Endothelial cell of umbilical vein (primary cell): Measurements from ENCODE around the gene TAF4B. TPM values are rescaled to one million over a fixed set of nuclear protein-coding genes. Genes with fewer than 3 reads are reported as not detected.
A peak's percentile ranks its signal among the peaks of the same experiment; 100 is the strongest.

Experiments
- BruUV-seq: library from RNA; stranded (reverse); fragments of 400-500 nt; replicated peaks from 2 replicates; lab custom pipeline; 2021; lab: Mats Ljungman, UMichigan
- CTCF ChIA-PET: fragments of 300-600, 350-600 bp; sonication (Branson Sonifier 250); formaldehyde crosslinking; loops from one replicate; lab custom pipeline; 2021; ENCODE audit warnings: antibody characterized with exemption, inconsistent platforms; lab: Charles Lee
- POLR2A ChIA-PET: fragments of 300-600, 350-600 bp; sonication (Branson Sonifier 250); formaldehyde crosslinking; loops from one replicate; lab custom pipeline; 2021; ENCODE audit warnings: antibody characterized with exemption, inconsistent platforms; lab: Charles Lee
- DNase-seq: peaks from one replicate; pipeline ENCODE4 v3.0.0-alpha.2; 2011; ENCODE audit warnings: low read depth, low spot score
- FAIRE-seq: peaks from 2 replicates; lab custom pipeline; 2011; peaks lifted over from hg19 to GRCh38; lab: Jason Lieb, UNC
- H2AFZ ChIP-seq: 2 replicates; pipeline ENCODE4 v1.6.0; 2012; ENCODE audit warnings: low read depth, low read length, control low read depth, inconsistent platforms
- H3K27ac ChIP-seq: 2 replicates; pipeline ENCODE4 v1.5.1; 2011; ENCODE audit warnings: low read depth, mild to moderate bottlenecking, control low read depth, low read length, moderate library complexity; ENCODE audit not compliant: insufficient read depth
- H3K27me3 ChIP-seq, 2 experiments: 2 replicates each; pipeline versions ENCODE4 v1.6.0 to v1.6.1; 2011; ENCODE audit warnings: low read length in 2 of 2, mixed read lengths in 1 of 2; ENCODE audit not compliant: control insufficient read depth in 2 of 2, insufficient read depth in 2 of 2
- H3K36me3 ChIP-seq, 2 experiments: 2 replicates in 1 of 2; 3 replicates in 1 of 2; pipeline ENCODE4 v1.5.1; 2011; ENCODE audit warnings: low read length in 2 of 2, mild to moderate bottlenecking in 1 of 2, moderate library complexity in 1 of 2; ENCODE audit not compliant: control insufficient read depth in 2 of 2, insufficient read depth in 2 of 2; ENCODE audit errors: extremely low read depth in 1 of 2
- H3K4me1 ChIP-seq: 3 replicates; pipeline ENCODE4 v1.5.1; 2011; ENCODE audit warnings: mild to moderate bottlenecking, low read length; ENCODE audit not compliant: control insufficient read depth, insufficient read depth; ENCODE audit errors: extremely low read depth
- H3K4me2 ChIP-seq: 2 replicates; pipeline ENCODE4 v1.6.1; 2011; ENCODE audit warnings: low read length, control low read depth, mixed read lengths; ENCODE audit not compliant: insufficient read depth
- H3K4me3 ChIP-seq, 3 experiments: fragments of 200-600 bp in 1 of 3; sonication (generic), shearing (Covaris generic) in 1 of 3; replicated peaks in 1 of 3; 2 replicates each; pipeline ENCODE4 v1.5.1; 2011 to 2016; ENCODE audit warnings: control low read depth in 3 of 3, low read length in 3 of 3, mild to moderate bottlenecking in 2 of 3, inconsistent platforms in 1 of 3, low read depth in 1 of 3, moderate library complexity in 1 of 3; ENCODE audit not compliant: insufficient read depth in 1 of 3
- H3K79me2 ChIP-seq: 2 replicates; pipeline ENCODE4 v1.6.0; 2012; ENCODE audit warnings: low read length, inconsistent platforms; ENCODE audit not compliant: control insufficient read depth, insufficient read depth
- H3K9ac ChIP-seq: replicated peaks from 2 replicates; pipeline ENCODE3; 2011; ENCODE audit warnings: low read length, control low read depth; ENCODE audit not compliant: insufficient read depth; ENCODE audit errors: extremely low read depth
- H3K9me1 ChIP-seq: replicated peaks from 3 replicates; pipeline ENCODE4 v1.6.0; 2011; ENCODE audit warnings: mild to moderate bottlenecking, low read length; ENCODE audit not compliant: control insufficient read depth, insufficient read depth; ENCODE audit errors: extremely low read depth
- H3K9me3 ChIP-seq: replicated peaks from 2 replicates; pipeline ENCODE4 v1.5.1; 2012; ENCODE audit warnings: low read length, inconsistent platforms; ENCODE audit not compliant: control insufficient read depth, insufficient read depth
- H4K20me1 ChIP-seq: replicated peaks from 2 replicates; pipeline ENCODE3; 2011; ENCODE audit warnings: mild to moderate bottlenecking, low read length; ENCODE audit not compliant: control insufficient read depth, insufficient read depth; ENCODE audit errors: extremely low read depth
- GATA2 ChIP-seq: IDR thresholded peaks from 2 replicates; pipeline ENCODE4 v1.7.0; 2011; ENCODE audit warnings: low read depth, mild to moderate bottlenecking, moderate library complexity, mixed read lengths, low read length; ENCODE audit not compliant: insufficient read length, insufficient read depth
- JUN ChIP-seq: IDR thresholded peaks from 2 replicates; pipeline ENCODE4 v1.6.1; 2011; ENCODE audit warnings: borderline replicate concordance, low read depth; ENCODE audit not compliant: insufficient read length, insufficient read depth
- MYC ChIP-seq: IDR thresholded peaks from one replicate; pipeline ENCODE4 v1.6.1; 2011; ENCODE audit warnings: mild to moderate bottlenecking, low read depth, low read length
- POLR2A ChIP-seq: IDR thresholded peaks from 2 replicates; pipeline ENCODE4 v1.6.1; 2012; ENCODE audit warnings: low read depth, mild to moderate bottlenecking, control low read depth, low read length
- POLR2AphosphoS5 ChIP-seq: IDR thresholded peaks from 2 replicates; pipeline ENCODE4 v1.6.1; 2012; ENCODE audit warnings: low read depth, mild to moderate bottlenecking, control low read depth, low read length, moderate library complexity; ENCODE audit not compliant: insufficient read depth
- dilution Hi-C: fragments of 300-500 bp; cut with MboI; formaldehyde crosslinking; loops from one replicate; pipeline ENCODE4 v1.15.0; 2019; ENCODE audit warnings: low sequenced_read_pairs; ENCODE audit not compliant: extremely low pct_ligation_motif_present
- intact Hi-C: fragments of 100-400 bp; cut with micrococcal nuclease; formaldehyde crosslinking; loops from one replicate; pipeline ENCODE4 v1.10.0; 2022
- polyA plus RNA-seq, 4 experiments: library from polyadenylated mRNA; depleted of rRNA in 3 of 4; stranded (reverse) in 3 of 4; unstranded in 1 of 4; fragments of >200 nt; gene quantifications; 2 replicates each; pipeline versions ENCODE4 v1.2.1 to v1.2.3, GENCODE V29; 2011 to 2012; ENCODE audit warnings: missing spikeins in 1 of 4
- total RNA-seq: library from RNA; stranded (reverse); gene quantifications from 2 replicates; pipeline ENCODE4 v1.2.3, GENCODE V29; 2021
- TF ChIP-seq, protein P1 (sequence below): IDR thresholded peaks from 2 replicates; pipeline ENCODE4 v1.6.1; 2011; ENCODE audit not compliant: insufficient read depth, insufficient read length
- TF ChIP-seq, protein P2 (sequence below), 2 donors: IDR thresholded peaks; 1 replicate in 1 of 2; 2 replicates in 1 of 2; pipeline ENCODE4 v1.5.1; 2011; ENCODE audit warnings: low read length in 2 of 2, mild to moderate bottlenecking in 2 of 2, moderate library complexity in 2 of 2, control low read depth in 1 of 2, inconsistent platforms in 1 of 2, low read depth in 1 of 2; ENCODE audit not compliant: insufficient read depth in 1 of 2; ENCODE audit errors: extremely low read depth in 1 of 2

The TAF4B gene
- total and polyA plus RNA-seq, 2 donors (not counting 3 experiments of a cell fraction or from before 2014, with no cell fraction given), result 0.47 to 2.0 TPM

DNA sequence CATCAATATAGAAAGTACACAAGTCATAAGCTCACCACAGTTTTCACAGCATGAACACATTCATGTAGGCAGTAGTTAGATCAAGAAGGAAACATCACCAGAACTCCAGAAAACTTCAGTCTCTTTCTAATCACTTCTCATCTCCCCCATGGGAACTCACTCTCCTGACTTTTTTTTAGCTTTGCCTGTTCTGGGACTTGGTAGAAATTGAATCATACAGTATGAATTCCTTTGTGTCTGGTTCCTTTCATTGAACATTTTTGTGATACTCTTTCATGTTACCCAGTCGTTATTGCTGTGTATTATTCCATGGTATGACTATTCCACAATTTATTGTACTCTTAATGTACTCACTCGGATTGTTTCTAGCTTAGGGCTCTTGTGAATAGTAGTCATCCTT is 160.2 kb downstream of the TAF4B start:
- Histone ChIP-seq H2AFZ (peak overlapping the region; percentile 81), H3K9ac (no peak overlapping the region), H3K4me1 (peaks cover 12% of the 10 kb centered on the region), H3K9me3 (no peaks in the 10 kb centered on the region), H3K27ac (no peak overlapping the region), H3K9me1 (no peaks in the 10 kb centered on the region), H3K27me3 (no peaks in the 10 kb centered on the region), H3K4me3 (no peak overlapping the region), H3K4me2 (peak overlapping the region; percentile 25), H3K36me3 (no peaks in the 10 kb centered on the region), H4K20me1 (no peaks in the 10 kb centered on the region), H3K79me2 (no peaks in the 10 kb centered on the region)
- ChIA-PET CTCF (interaction anchor here (1.0 to 2.5 kb wide), 7 partner anchors 8 to 263 kb away, joined by 3 to 12 read pairs (median 3); partner anchors contain the start of gene KCTD1), POLR2A (no interaction called here)
- BruUV-seq, result no TSS peak
- no peak for TF ChIP-seq GATA2
- FAIRE-seq (no peak), DNase-seq (no peak)
- dilution Hi-C loops (no loop called here), intact Hi-C loops (no loop called here)

DNA sequence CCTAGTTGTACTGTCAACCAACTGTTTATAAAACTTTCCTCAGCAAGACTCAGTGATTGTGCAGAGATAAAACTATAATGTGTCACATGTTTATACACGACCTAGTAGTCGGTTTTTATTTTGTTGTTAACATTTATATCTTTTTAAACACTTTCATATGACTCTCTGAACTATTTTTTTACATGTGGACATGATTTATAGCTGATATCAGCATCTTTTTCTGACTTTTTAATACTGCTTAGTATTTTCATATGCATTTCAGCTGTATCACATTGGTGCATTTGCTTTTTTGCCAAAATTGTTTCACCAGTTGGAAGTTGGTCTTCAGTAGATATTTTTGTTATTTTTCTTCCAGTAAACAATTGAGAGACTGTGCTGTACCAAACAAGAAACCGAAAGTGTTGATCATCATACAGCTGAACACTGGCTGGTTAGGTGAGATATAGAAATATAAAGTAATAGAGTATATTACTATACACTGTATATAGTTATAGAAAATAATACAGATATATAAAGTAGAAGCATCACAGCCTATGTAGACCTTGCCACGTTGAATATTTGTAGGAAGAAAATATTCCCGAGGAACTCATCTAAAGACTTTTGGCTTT is 167.9 kb downstream of the TAF4B start:
- Histone ChIP-seq H3K4me2 (no peak overlapping the region), H3K27ac (no peak overlapping the region), H3K79me2 (no peaks in the 10 kb centered on the region), H3K9ac (no peak overlapping the region), H3K4me3 (no peak overlapping the region), H3K4me1 (no peaks in the 10 kb centered on the region), H3K9me1 (no peaks in the 10 kb centered on the region), H3K36me3 (no peaks in the 10 kb centered on the region), H2AFZ (no peak overlapping the region), H3K9me3 (no peaks in the 10 kb centered on the region), H3K27me3 (no peaks in the 10 kb centered on the region), H4K20me1 (no peaks in the 10 kb centered on the region)
- BruUV-seq, result no TSS peak
- FAIRE-seq, result no peak
- TF ChIP-seq, protein P1, sequence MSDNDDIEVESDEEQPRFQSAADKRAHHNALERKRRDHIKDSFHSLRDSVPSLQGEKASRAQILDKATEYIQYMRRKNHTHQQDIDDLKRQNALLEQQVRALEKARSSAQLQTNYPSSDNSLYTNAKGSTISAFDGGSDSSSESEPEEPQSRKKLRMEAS, result no peak
- TF ChIP-seq POLR2A (no peak), POLR2AphosphoS5 (no peak), MYC (no peak), JUN (no peak), GATA2 (no peak)
- TF ChIP-seq, protein P2, sequence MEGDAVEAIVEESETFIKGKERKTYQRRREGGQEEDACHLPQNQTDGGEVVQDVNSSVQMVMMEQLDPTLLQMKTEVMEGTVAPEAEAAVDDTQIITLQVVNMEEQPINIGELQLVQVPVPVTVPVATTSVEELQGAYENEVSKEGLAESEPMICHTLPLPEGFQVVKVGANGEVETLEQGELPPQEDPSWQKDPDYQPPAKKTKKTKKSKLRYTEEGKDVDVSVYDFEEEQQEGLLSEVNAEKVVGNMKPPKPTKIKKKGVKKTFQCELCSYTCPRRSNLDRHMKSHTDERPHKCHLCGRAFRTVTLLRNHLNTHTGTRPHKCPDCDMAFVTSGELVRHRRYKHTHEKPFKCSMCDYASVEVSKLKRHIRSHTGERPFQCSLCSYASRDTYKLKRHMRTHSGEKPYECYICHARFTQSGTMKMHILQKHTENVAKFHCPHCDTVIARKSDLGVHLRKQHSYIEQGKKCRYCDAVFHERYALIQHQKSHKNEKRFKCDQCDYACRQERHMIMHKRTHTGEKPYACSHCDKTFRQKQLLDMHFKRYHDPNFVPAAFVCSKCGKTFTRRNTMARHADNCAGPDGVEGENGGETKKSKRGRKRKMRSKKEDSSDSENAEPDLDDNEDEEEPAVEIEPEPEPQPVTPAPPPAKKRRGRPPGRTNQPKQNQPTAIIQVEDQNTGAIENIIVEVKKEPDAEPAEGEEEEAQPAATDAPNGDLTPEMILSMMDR (IDR thresholded peaks at IDR 0.05; ENCODE audit: extremely low read depth in 1 of 2, insufficient read depth in 1 of 2, low read depth in 1 of 2, low read length in 2 of 2), result no peak
- dilution Hi-C loops, result no loop called here
- ChIA-PET POLR2A (no interaction called here), CTCF (interaction anchor here (0.6 kb wide), 1 partner anchor 17 kb away, joined by 3 read pairs; no protein-coding TSS in a partner anchor)
- intact Hi-C loops, result no loop called here
- DNase-seq, result no peak
